Hepatocyte (in vitro differentiated cells): ENCODE measurements around the gene RPH3AL. TPM values are rescaled to one million over a fixed set of nuclear protein-coding genes. Genes with fewer than 3 reads are reported as not detected.

Experiments used
- DNase-seq: peaks from one replicate; pipeline ENCODE4 v3.0.0-alpha.2; 2016; ENCODE audit warnings: low spot score
- H2AFZ ChIP-seq: fragments of 200-600 bp; sonication (generic); 2 replicates; pipeline ENCODE4 v1.6.0; 2016; ENCODE audit warnings: antibody characterized with exemption, mild to moderate bottlenecking
- H3K27ac ChIP-seq: fragments of 200-600 bp; sonication (generic); 2 replicates; pipeline ENCODE4 v1.5.1; 2016; ENCODE audit warnings: mild to moderate bottlenecking
- H3K27me3 ChIP-seq: fragments of 200-600 bp; sonication (generic); 2 replicates; pipeline ENCODE4 v1.6.1; 2016
- H3K36me3 ChIP-seq: fragments of 200-600 bp; sonication (generic); replicated peaks from 2 replicates; pipeline ENCODE4 v1.5.1; 2016; ENCODE audit warnings: low read depth; ENCODE audit not compliant: insufficient read depth
- H3K4me1 ChIP-seq: fragments of 200-600 bp; sonication (generic); 2 replicates; pipeline ENCODE4 v1.5.1; 2016; ENCODE audit warnings: mild to moderate bottlenecking, moderate library complexity; ENCODE audit not compliant: insufficient read depth
- H3K4me2 ChIP-seq: fragments of 200-600 bp; sonication (generic); 2 replicates; pipeline ENCODE4 v1.6.0; 2016
- H3K4me3 ChIP-seq: fragments of 200-600 bp; sonication (generic); 2 replicates; pipeline ENCODE4 v1.5.1; 2016; ENCODE audit warnings: mild to moderate bottlenecking
- H3K79me2 ChIP-seq: fragments of 200-600 bp; sonication (generic); 2 replicates; pipeline ENCODE4 v1.6.0; 2017; ENCODE audit warnings: mild to moderate bottlenecking
- H3K9me2 ChIP-seq: fragments of 200-600 bp; sonication (generic); replicated peaks from 2 replicates; pipeline ENCODE4 v1.6.0; 2017; ENCODE audit warnings: mild to moderate bottlenecking; ENCODE audit not compliant: insufficient read depth
- H3K9me3 ChIP-seq: fragments of 200-600 bp; sonication (generic); 2 replicates; pipeline ENCODE4 v1.5.1; 2016; ENCODE audit warnings: low read depth, mild to moderate bottlenecking
- H4K20me1 ChIP-seq: fragments of 200-600 bp; sonication (generic); 2 replicates; pipeline ENCODE4 v1.6.0; 2016; ENCODE audit warnings: mild to moderate bottlenecking; ENCODE audit not compliant: insufficient read depth, poor library complexity, severe bottlenecking
- EZH2 ChIP-seq: fragments of 200-600 bp; sonication (generic); IDR thresholded peaks from 2 replicates; pipeline ENCODE4 v1.6.1; 2016; ENCODE audit warnings: antibody characterized with exemption, mild to moderate bottlenecking, borderline replicate concordance
- EZH2phosphoT487 ChIP-seq: fragments of 200-600 bp; sonication (generic); IDR thresholded peaks from one replicate; pipeline ENCODE4 v1.6.1; 2018; ENCODE audit warnings: antibody characterized with exemption, mild to moderate bottlenecking, low read depth, moderate library complexity; ENCODE audit not compliant: unreplicated experiment, severe bottlenecking
- WGBS: methylation state at CpG from one replicate; pipeline ENCODE4 v1.1.6; 2016; ENCODE audit warnings: low lambda C conversion rate; ENCODE audit errors: missing lambda C conversion rate; 5-methylcytosine and 5-hydroxymethylcytosine counted together
- polyA plus RNA-seq: library from polyadenylated mRNA; unstranded; fragments of >200 nt; fragmentation: Nextera tagmentation; extraction: Ambion mirVana; gene quantifications from 2 replicates; pipeline ENCODE4 v1.2.1, GENCODE V29; 2016
- total RNA-seq: library from RNA; depleted of rRNA; stranded (reverse); fragments of >200 nt; gene quantifications from 2 replicates; pipeline ENCODE4 v1.2.3, GENCODE V29; 2014
- TF ChIP-seq, protein P1 (sequence below): fragments of 200-600 bp; sonication (generic); IDR thresholded peaks from 2 replicates; pipeline ENCODE4 v1.5.1; 2016; ENCODE audit warnings: antibody characterized with exemption, mild to moderate bottlenecking; ENCODE audit not compliant: poor library complexity

The RPH3AL gene
- total and polyA plus RNA-seq, 2 experiments from 2014 or later = 7.0 to 7.6 TPM

DNA sequence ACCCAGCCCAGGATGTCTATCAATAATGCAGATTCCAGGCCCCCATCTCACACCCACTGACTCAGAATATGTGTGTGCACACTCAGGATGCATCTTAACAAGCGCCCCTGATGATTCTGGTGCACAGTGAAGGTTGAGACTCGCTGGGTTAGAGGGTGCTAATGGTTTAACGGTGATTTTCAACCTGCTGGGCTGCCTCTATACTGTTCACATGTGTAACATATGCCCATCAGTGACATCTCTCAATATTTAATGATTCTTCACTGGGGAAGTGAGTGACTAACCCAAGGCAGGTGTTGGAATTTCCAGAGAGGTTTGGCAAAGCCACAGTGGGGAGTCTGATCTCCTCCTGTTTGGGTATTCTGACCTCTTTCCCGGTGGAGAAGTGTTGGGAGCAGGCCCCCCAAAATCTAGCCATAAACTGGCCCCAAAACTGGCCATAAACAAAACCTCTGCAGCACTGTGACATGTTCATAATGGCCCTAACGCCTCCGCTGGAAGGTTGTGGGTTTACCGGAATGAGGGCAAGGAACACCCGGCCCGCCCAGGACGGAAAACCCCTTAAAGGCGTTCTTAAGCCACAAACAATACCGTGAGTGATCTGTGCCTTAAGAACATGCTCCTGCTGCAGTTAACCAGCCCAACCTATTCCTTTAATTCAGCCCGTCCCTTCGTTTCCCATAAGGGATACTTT is 167.0 kb downstream of the RPH3AL start:
- no peaks in the 10 kb centered on the region for H3K9me2 ChIP-seq
- H3K9me3 ChIP-seq = no peaks in the 10 kb centered on the region
- H3K79me2 ChIP-seq = no peaks in the 10 kb centered on the region
- no peaks in the 10 kb centered on the region for H3K36me3 ChIP-seq
- TF ChIP-seq EZH2phosphoT487 = no peak
- TF ChIP-seq EZH2 = no peak
- TF ChIP-seq, protein P1, sequence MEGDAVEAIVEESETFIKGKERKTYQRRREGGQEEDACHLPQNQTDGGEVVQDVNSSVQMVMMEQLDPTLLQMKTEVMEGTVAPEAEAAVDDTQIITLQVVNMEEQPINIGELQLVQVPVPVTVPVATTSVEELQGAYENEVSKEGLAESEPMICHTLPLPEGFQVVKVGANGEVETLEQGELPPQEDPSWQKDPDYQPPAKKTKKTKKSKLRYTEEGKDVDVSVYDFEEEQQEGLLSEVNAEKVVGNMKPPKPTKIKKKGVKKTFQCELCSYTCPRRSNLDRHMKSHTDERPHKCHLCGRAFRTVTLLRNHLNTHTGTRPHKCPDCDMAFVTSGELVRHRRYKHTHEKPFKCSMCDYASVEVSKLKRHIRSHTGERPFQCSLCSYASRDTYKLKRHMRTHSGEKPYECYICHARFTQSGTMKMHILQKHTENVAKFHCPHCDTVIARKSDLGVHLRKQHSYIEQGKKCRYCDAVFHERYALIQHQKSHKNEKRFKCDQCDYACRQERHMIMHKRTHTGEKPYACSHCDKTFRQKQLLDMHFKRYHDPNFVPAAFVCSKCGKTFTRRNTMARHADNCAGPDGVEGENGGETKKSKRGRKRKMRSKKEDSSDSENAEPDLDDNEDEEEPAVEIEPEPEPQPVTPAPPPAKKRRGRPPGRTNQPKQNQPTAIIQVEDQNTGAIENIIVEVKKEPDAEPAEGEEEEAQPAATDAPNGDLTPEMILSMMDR = no peak
- H3K27me3 ChIP-seq = peaks cover 50% of the 10 kb centered on the region
- 68% methylated on average over 14 of the region's 14 CpGs for WGBS
- H3K4me1 ChIP-seq = no peaks in the 10 kb centered on the region
- no peak overlapping the region for H3K27ac ChIP-seq
- H3K4me2 ChIP-seq = no peak overlapping the region
- no peaks in the 10 kb centered on the region for H4K20me1 ChIP-seq
- no peak for DNase-seq
- H2AFZ ChIP-seq = no peak overlapping the region
- H3K4me3 ChIP-seq = no peak overlapping the region

DNA sequence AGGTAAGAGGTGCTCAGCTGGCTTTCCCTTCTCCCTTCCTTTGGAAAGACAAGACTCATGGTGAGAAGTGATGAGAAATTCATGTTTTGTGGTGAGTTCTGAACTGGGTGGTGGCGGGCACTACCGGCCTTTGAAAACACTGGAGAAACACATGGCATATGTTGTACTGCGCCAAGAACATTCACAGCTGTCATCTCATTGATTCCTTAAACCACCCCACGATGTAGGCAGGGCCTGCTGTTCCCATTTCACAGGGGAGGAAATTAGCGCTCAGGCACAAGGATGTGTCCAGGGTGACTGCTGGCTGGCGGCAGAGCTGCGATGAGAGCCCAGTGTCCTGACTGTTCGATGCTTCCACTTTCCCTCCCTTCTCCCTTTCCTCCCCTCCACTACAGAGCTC is 169.6 kb downstream of the RPH3AL start:
- peaks cover 16% of the 10 kb centered on the region for H3K4me1 ChIP-seq
- no peak overlapping the region for H3K27ac ChIP-seq
- H3K9me3 ChIP-seq = no peaks in the 10 kb centered on the region
- no peak for DNase-seq
- H2AFZ ChIP-seq = no peak overlapping the region
- TF ChIP-seq, protein P1 = no peak
- no peak for TF ChIP-seq EZH2
- TF ChIP-seq EZH2phosphoT487 = no peak
- WGBS = 84% methylated on average over 8 of the region's 8 CpGs
- no peaks in the 10 kb centered on the region for H3K36me3 ChIP-seq
- no peak overlapping the region for H3K4me3 ChIP-seq
- H3K9me2 ChIP-seq = no peaks in the 10 kb centered on the region
- no peak overlapping the region for H3K4me2 ChIP-seq
- H3K79me2 ChIP-seq = no peaks in the 10 kb centered on the region
- no peaks in the 10 kb centered on the region for H4K20me1 ChIP-seq
- H3K27me3 ChIP-seq = peaks cover 73% of the 10 kb centered on the region

DNA sequence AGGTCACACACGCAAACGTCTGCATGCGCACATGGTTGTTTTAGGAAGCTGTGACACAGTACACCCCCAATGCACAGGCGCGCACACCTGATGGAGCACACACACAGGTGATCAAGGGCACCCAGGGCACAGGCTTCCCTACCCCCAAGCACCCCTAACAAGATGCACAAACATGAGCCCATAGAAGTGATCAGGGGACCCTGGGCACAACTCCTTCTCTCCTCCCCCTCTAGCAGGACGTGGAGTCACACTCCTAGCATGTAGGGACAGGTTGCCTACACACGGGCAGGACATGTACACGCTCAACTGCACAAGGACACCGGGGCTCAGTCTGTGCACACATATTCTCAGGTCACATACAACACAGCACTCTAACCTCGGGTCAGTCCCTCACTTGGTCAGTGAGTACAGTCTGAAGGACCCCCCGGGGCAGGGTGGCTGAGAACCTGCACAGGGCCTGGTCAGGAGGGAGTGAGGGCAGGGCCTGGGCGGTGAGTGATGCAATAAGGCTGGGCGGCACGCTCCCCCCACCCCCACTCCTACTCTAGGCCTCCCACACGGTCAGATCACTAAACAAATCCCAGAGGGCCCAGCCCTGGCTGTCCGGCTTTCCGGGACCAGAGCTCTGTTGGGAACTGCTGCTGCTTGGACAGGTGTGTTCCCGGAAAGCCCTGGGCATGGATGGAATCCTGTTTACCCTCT is 170.4 kb downstream of the RPH3AL start:
- Histone ChIP-seq H3K27ac (no peak overlapping the region), H3K27me3 (peaks cover 81% of the 10 kb centered on the region), H3K36me3 (no peaks in the 10 kb centered on the region), H3K4me3 (no peak overlapping the region), H3K9me2 (no peaks in the 10 kb centered on the region), H4K20me1 (no peaks in the 10 kb centered on the region), H3K79me2 (no peaks in the 10 kb centered on the region), H3K9me3 (no peaks in the 10 kb centered on the region), H2AFZ (no peak overlapping the region), H3K4me1 (peaks cover 16% of the 10 kb centered on the region), H3K4me2 (peak overlapping the region; percentile 68)
- peak; percentile 56 for DNase-seq
- TF ChIP-seq EZH2 (no peak), EZH2phosphoT487 (no peak)
- TF ChIP-seq, protein P1 = no peak
- 62% methylated on average over 18 of the region's 18 CpGs for WGBS
